ENCODE measurements around the gene DGCR8.

GRCh38 chr22:20062766-20063083, 17.3 kb upstream of the DGCR8 start:
- no peak for TF ChIP-seq MAZ (IDR thresholded peaks at IDR 0.05; ENCODE audit: borderline replicate concordance, low read depth, low read length)
- no peak for TF ChIP-seq SMC3 (IDR thresholded peaks at IDR 0.05; ENCODE audit: low read depth, low read length)
- peak; percentile 79 for TF ChIP-seq BHLHE40 (IDR thresholded peaks at IDR 0.05; ENCODE audit: low read depth, low read length)
- no peak for TF ChIP-seq NFE2L2 (IDR thresholded peaks at IDR 0.05; ENCODE audit: low read depth, low read length)
- TF ChIP-seq, protein P1, sequence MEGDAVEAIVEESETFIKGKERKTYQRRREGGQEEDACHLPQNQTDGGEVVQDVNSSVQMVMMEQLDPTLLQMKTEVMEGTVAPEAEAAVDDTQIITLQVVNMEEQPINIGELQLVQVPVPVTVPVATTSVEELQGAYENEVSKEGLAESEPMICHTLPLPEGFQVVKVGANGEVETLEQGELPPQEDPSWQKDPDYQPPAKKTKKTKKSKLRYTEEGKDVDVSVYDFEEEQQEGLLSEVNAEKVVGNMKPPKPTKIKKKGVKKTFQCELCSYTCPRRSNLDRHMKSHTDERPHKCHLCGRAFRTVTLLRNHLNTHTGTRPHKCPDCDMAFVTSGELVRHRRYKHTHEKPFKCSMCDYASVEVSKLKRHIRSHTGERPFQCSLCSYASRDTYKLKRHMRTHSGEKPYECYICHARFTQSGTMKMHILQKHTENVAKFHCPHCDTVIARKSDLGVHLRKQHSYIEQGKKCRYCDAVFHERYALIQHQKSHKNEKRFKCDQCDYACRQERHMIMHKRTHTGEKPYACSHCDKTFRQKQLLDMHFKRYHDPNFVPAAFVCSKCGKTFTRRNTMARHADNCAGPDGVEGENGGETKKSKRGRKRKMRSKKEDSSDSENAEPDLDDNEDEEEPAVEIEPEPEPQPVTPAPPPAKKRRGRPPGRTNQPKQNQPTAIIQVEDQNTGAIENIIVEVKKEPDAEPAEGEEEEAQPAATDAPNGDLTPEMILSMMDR (conservative IDR thresholded peaks at IDR 0.05; ENCODE audit: low read depth, low read length) = no peak
- TF ChIP-seq RFX5 (IDR thresholded peaks at IDR 0.05; ENCODE audit: low read depth, low read length) = no peak
